Cardiac septum (tissue), 1 donor: ENCODE measurements around the gene TUBAL3. TPM values are rescaled to one million over a fixed set of nuclear protein-coding genes. Genes with fewer than 3 reads are reported as not detected.

Source experiments
- DNase-seq: peaks from one replicate; pipeline ENCODE4 v3.0.0-alpha.2; 2020; ENCODE audit warnings: low spot score
- intact Hi-C: fragments of 100-400 bp; cut with DNase I; formaldehyde crosslinking; loops from one replicate; pipeline ENCODE4 v1.14.0; 2022
- total RNA-seq: library from RNA; stranded (reverse); fragmentation: NEBNext Ultra II Directional; extraction: Animal tissue kit (Norgen Biotek cat#: 25700); gene quantifications from one replicate; pipeline ENCODE4 v1.2.1, GENCODE V29; 2021
- donor health status: DM: no; HTN: no; CAD: no.

The TUBAL3 gene
- total RNA-seq, 1 donor from 2014 or later: 0.40 TPM

- DNase-seq: no peak
- intact Hi-C loops: no loop called here
These were observed 48.3 kb downstream of the TUBAL3 start for GRCh38 chr10:5356302-5356763.

- intact Hi-C loops: no loop called here
- DNase-seq: no peak
These were observed 48.9 kb downstream of the TUBAL3 start for GRCh38 chr10:5355594-5356301.

- no peak for DNase-seq
- intact Hi-C loops: no loop called here
These were observed 50.6 kb downstream of the TUBAL3 start for GRCh38 chr10:5354068-5354467.

- no peak for DNase-seq
- intact Hi-C loops: no loop called here
These were observed 55.3 kb downstream of the TUBAL3 start for GRCh38 chr10:5349362-5349761.

GRCh38 chr10:5346881-5347280 is 57.7 kb downstream of the TUBAL3 start:
- intact Hi-C loops: no loop called here

GRCh38 chr10:5344746-5345145 is 59.9 kb downstream of the TUBAL3 start:
- DNase-seq: no peak
- intact Hi-C loops: no loop called here

More at GRCh38 chr10:5346881-5347280, 57.7 kb downstream of the TUBAL3 start:
- DNase-seq: no peak

- no peak for DNase-seq
- intact Hi-C loops: no loop called here
These were observed 60.6 kb downstream of the TUBAL3 start for GRCh38 chr10:5343979-5344378.

GRCh38 chr10:5343561-5343960 is 61.1 kb downstream of the TUBAL3 start:
- intact Hi-C loops: no loop called here
- DNase-seq: no peak

Other genes starting within 250 kb of the TUBAL3 start
- gene AKR1C8, start 219.7 kb downstream of the TUBAL3 start, total RNA-seq: 0.86 TPM
- gene AKR1C4, start 208.0 kb downstream of the TUBAL3 start, total RNA-seq: not detected
- gene UCN3, start 39.9 kb downstream of the TUBAL3 start, total RNA-seq: not detected
- 20.9 TPM for gene NET1, start 7.7 kb upstream of the TUBAL3 start, total RNA-seq
- not detected for gene CALML5, start 94.7 kb upstream of the TUBAL3 start, total RNA-seq
- gene CALML3, start 120.1 kb upstream of the TUBAL3 start, total RNA-seq: not detected